Measurements from ENCODE around the gene SYNGR2.
A peak's percentile ranks its signal among the peaks of the same experiment; 100 is the strongest.

The SYNGR2 gene

GRCh38 chr17:78173097-78173715, 4.8 kb downstream of the SYNGR2 start:
- no peak for DNase-seq

- DNase-seq = no peak
Measured at GRCh38 chr17:78174346-78174869, 6.0 kb downstream of the SYNGR2 start.

- no peak for DNase-seq
Measured at GRCh38 chr17:78174870-78175642, 6.7 kb downstream of the SYNGR2 start.

GRCh38 chr17:78175643-78175981, 7.2 kb downstream of the SYNGR2 start:
- no peak for DNase-seq

- DNase-seq = peak; percentile 50 to 56
Measured at GRCh38 chr17:78176548-78177025, 8.2 kb downstream of the SYNGR2 start.

- DNase-seq = no peak
Measured at GRCh38 chr17:78179372-78179771, 11.0 kb downstream of the SYNGR2 start.

- DNase-seq = no peak
Measured at GRCh38 chr17:78180083-78180482, 11.7 kb downstream of the SYNGR2 start.

- no peak for DNase-seq
Measured at GRCh38 chr17:78180508-78180907, 12.1 kb downstream of the SYNGR2 start.

GRCh38 chr17:78182504-78182903, 14.1 kb downstream of the SYNGR2 start:
- DNase-seq = no peak

- no peak for DNase-seq
Measured at GRCh38 chr17:78183916-78184315, 15.5 kb downstream of the SYNGR2 start.

GRCh38 chr17:78184351-78184750, 16.0 kb downstream of the SYNGR2 start:
- no peak for DNase-seq

GRCh38 chr17:78184868-78185267, 16.5 kb downstream of the SYNGR2 start:
- DNase-seq = no peak

- peak; percentile 62 to 68 for DNase-seq
Measured at GRCh38 chr17:78185981-78186691, 17.8 kb downstream of the SYNGR2 start.

GRCh38 chr17:78186692-78187595, 18.6 kb downstream of the SYNGR2 start, which contains the start of the genes AFMID and TK1:
Gene AFMID (plus strand): TSS chr17:78187362. CDS start chr17:78187371, 9 bp downstream.
Gene TK1 (minus strand): TSS chr17:78187052. CDS start chr17:78186994, 58 bp downstream.
- DNase-seq = peak; percentile 98 to 99

- no peak for DNase-seq
Measured at GRCh38 chr17:78196716-78197115, 28.3 kb downstream of the SYNGR2 start.

GRCh38 chr17:78197147-78197832, 28.9 kb downstream of the SYNGR2 start:
- no peak for DNase-seq

- DNase-seq = no peak
Measured at GRCh38 chr17:78200451-78200850, 32.1 kb downstream of the SYNGR2 start.

- DNase-seq = no peak
Measured at GRCh38 chr17:78202666-78203065, 34.3 kb downstream of the SYNGR2 start.

- DNase-seq = no peak
Measured at GRCh38 chr17:78204387-78205123, 36.2 kb downstream of the SYNGR2 start.

GRCh38 chr17:78205124-78205775, 36.9 kb downstream of the SYNGR2 start:
- DNase-seq = no peak

Data from AML-193 (cell line).